ENCODE results near the gene REG4. TPM values are rescaled to one million over a fixed set of nuclear protein-coding genes. Genes with fewer than 3 reads are reported as not detected.

The REG4 gene
- total and polyA plus RNA-seq, 2 donors (not counting 3 experiments of a cell fraction or from before 2014, with no cell fraction given): not detected

DNA sequence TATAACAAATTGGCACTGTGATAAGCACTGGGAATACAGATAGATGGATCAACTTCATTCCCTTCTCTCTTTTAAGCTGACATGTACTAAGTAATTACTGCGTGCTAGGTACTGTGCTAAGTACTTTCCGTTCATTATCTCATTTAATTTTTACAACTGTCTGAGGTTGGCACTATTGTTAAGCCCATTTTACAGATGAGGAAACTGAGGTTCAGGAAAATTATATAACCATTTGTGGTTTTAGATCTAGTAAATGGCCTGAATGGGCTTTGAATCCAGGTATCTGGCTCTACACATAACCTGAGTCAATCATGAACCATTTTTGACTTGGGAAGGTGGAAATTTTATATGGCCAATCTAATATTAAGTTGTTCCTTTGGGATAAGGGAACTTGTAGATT is 39.0 kb downstream of the REG4 start:
- dilution Hi-C loops (cut with MboI; ENCODE audit: extremely low pct_ligation_motif_present, low sequenced_read_pairs): no loop called here
- Histone ChIP-seq H3K36me3 (ENCODE audit: control insufficient read depth in 2 of 2, extremely low read depth in 1 of 2, insufficient read depth in 2 of 2, low read length in 2 of 2) (no peaks in the 10 kb centered on the region), H3K9ac (replicated peaks; ENCODE audit: extremely low read depth, insufficient read depth, low read length) (no peak overlapping the region), H3K79me2 (ENCODE audit: control insufficient read depth, insufficient read depth, low read length) (no peaks in the 10 kb centered on the region), H3K27ac (ENCODE audit: insufficient read depth, low read depth, low read length) (no peak overlapping the region), H3K4me3 (replicated peaks in 1 of 3; ENCODE audit: insufficient read depth in 1 of 3, low read depth in 1 of 3, low read length in 3 of 3) (no peak overlapping the region), H3K4me1 (ENCODE audit: control insufficient read depth, extremely low read depth, insufficient read depth, low read length) (no peaks in the 10 kb centered on the region), H4K20me1 (replicated peaks; ENCODE audit: control insufficient read depth, extremely low read depth, insufficient read depth, low read length) (no peaks in the 10 kb centered on the region), H3K9me3 (replicated peaks; ENCODE audit: control insufficient read depth, insufficient read depth, low read length) (no peaks in the 10 kb centered on the region), H3K27me3 (ENCODE audit: control insufficient read depth in 2 of 2, insufficient read depth in 2 of 2, low read length in 2 of 2) (peaks cover 23 to 26% of the 10 kb centered on the region in 2 experiments), H3K9me1 (replicated peaks; ENCODE audit: control insufficient read depth, extremely low read depth, insufficient read depth, low read length) (no peaks in the 10 kb centered on the region), H3K4me2 (ENCODE audit: insufficient read depth, low read length) (no peak overlapping the region), H2AFZ (ENCODE audit: low read depth, low read length) (no peak overlapping the region)
- intact Hi-C loops (cut with micrococcal nuclease): no loop called here
- ChIA-PET POLR2A (no interaction called here), CTCF (interaction anchor here (1.3 to 1.5 kb wide), 2 partner anchors 29 to 37 kb away, joined by 3 to 5 read pairs; no protein-coding TSS in a partner anchor)
- TF ChIP-seq GATA2 (IDR thresholded peaks at IDR 0.05; ENCODE audit: insufficient read depth, insufficient read length, low read depth, low read length) (no peak), EZH2 (IDR thresholded peaks at IDR 0.05; ENCODE audit: borderline replicate concordance, low read depth, low read length, severe bottlenecking) (no peak), POLR2AphosphoS5 (IDR thresholded peaks at IDR 0.05; ENCODE audit: insufficient read depth, low read depth, low read length) (no peak), JUN (IDR thresholded peaks at IDR 0.05; ENCODE audit: borderline replicate concordance, insufficient read depth, insufficient read length, low read depth) (no peak), FOS (IDR thresholded peaks at IDR 0.05; ENCODE audit: borderline replicate concordance, insufficient read depth, low read length) (no peak), POLR2A (IDR thresholded peaks at IDR 0.05; ENCODE audit: low read depth, low read length) (no peak), MYC (IDR thresholded peaks at IDR 0.05; ENCODE audit: low read depth, low read length) (no peak)
- TF ChIP-seq, protein P1, sequence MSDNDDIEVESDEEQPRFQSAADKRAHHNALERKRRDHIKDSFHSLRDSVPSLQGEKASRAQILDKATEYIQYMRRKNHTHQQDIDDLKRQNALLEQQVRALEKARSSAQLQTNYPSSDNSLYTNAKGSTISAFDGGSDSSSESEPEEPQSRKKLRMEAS (IDR thresholded peaks at IDR 0.05; ENCODE audit: insufficient read depth, insufficient read length): no peak
- TF ChIP-seq, protein P2, sequence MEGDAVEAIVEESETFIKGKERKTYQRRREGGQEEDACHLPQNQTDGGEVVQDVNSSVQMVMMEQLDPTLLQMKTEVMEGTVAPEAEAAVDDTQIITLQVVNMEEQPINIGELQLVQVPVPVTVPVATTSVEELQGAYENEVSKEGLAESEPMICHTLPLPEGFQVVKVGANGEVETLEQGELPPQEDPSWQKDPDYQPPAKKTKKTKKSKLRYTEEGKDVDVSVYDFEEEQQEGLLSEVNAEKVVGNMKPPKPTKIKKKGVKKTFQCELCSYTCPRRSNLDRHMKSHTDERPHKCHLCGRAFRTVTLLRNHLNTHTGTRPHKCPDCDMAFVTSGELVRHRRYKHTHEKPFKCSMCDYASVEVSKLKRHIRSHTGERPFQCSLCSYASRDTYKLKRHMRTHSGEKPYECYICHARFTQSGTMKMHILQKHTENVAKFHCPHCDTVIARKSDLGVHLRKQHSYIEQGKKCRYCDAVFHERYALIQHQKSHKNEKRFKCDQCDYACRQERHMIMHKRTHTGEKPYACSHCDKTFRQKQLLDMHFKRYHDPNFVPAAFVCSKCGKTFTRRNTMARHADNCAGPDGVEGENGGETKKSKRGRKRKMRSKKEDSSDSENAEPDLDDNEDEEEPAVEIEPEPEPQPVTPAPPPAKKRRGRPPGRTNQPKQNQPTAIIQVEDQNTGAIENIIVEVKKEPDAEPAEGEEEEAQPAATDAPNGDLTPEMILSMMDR (IDR thresholded peaks at IDR 0.05; ENCODE audit: extremely low read depth in 1 of 2, insufficient read depth in 1 of 2, low read depth in 1 of 2, low read length in 2 of 2): no peak
- FAIRE-seq (no peak), DNase-seq (ENCODE audit: low read depth, low spot score) (no peak)
- BruUV-seq (replicated peaks): no TSS peak
